PC-3 (cell line): ENCODE results near the gene HOOK1. TPM values are rescaled to one million over a fixed set of nuclear protein-coding genes. Genes with fewer than 3 reads are reported as not detected.

Source experiments
- ATAC-seq: fragments of 200-7000 bp; cut with Tn5 transposase; 2 replicates; pipeline ENCODE4 v1.9.1; 2020; ENCODE audit warnings: mild to moderate bottlenecking, moderate library complexity
- BruUV-seq: library from RNA; stranded (reverse); fragments of 400-500 nt; replicated peaks from 2 replicates; lab custom pipeline; 2021; lab: Mats Ljungman, UMichigan
- CTCF ChIA-PET: fragments of 300-600 bp; sonication (Branson Sonifier 250); formaldehyde crosslinking; loops from one replicate; lab custom pipeline; 2022; ENCODE audit warnings: antibody characterized with exemption; lab: Charles Lee
- POLR2A ChIA-PET: fragments of 300-600 bp; sonication (Branson Sonifier 250); formaldehyde crosslinking; loops from one replicate; lab custom pipeline; 2022; ENCODE audit warnings: antibody characterized with exemption; ENCODE audit not compliant: unreplicated experiment; lab: Charles Lee
- DNase-seq: peaks from one replicate; pipeline ENCODE4 v3.0.0-alpha.2; 2015
- H2AFZ ChIP-seq: fragments of 300-600 bp; sonication (generic); 2 replicates; pipeline ENCODE4 v1.6.0; 2016; ENCODE audit warnings: antibody characterized with exemption, low read length
- H3F3A ChIP-seq: fragments of 300-600 bp; sonication (generic); one replicate; pipeline ENCODE4 v1.6.0; 2017; ENCODE audit warnings: antibody characterized with exemption, low read length, control low read depth, mild to moderate bottlenecking; ENCODE audit not compliant: unreplicated experiment
- H3K27ac ChIP-seq: fragments of 300-600 bp; sonication (generic); 2 replicates; pipeline ENCODE4 v1.5.1; 2016; ENCODE audit warnings: mild to moderate bottlenecking, low read length
- H3K27me3 ChIP-seq: fragments of 300-600 bp; sonication (generic); 2 replicates; pipeline ENCODE4 v1.6.1; 2016; ENCODE audit warnings: low read length, mixed read lengths
- H3K36me3 ChIP-seq: fragments of 300-600 bp; sonication (generic); 2 replicates; pipeline ENCODE4 v1.6.1; 2016; ENCODE audit warnings: low read depth, mixed run types, low read length, mixed read lengths
- H3K4me1 ChIP-seq: fragments of 300-600 bp; sonication (generic); 2 replicates; pipeline ENCODE4 v1.5.1; 2016; ENCODE audit warnings: low read length; ENCODE audit not compliant: insufficient read depth
- H3K4me2 ChIP-seq: fragments of 300-600 bp; sonication (generic); 2 replicates; pipeline ENCODE4 v1.6.0; 2016; ENCODE audit warnings: low read length
- H3K4me3 ChIP-seq: fragments of 300-600 bp; sonication (generic); 2 replicates; pipeline ENCODE4 v1.5.1; 2016; ENCODE audit warnings: mild to moderate bottlenecking, low read length, mixed read lengths
- H3K79me2 ChIP-seq: fragments of 300-600 bp; sonication (generic); 2 replicates; pipeline ENCODE4 v1.6.1; 2017; ENCODE audit warnings: low read length, mixed read lengths
- H3K9ac ChIP-seq: fragments of 300-600 bp; sonication (generic); 2 replicates; pipeline ENCODE4 v1.6.0; 2016; ENCODE audit warnings: mild to moderate bottlenecking, low read length
- H3K9me2 ChIP-seq: fragments of 300-600 bp; sonication (generic); replicated peaks from 2 replicates; pipeline ENCODE4 v1.6.1; 2016; ENCODE audit warnings: mixed run types, low read length, mixed read lengths
- H3K9me3 ChIP-seq: fragments of 300-600 bp; sonication (generic); 2 replicates; pipeline ENCODE4 v1.6.1; 2016; ENCODE audit warnings: low read length, mixed read lengths
- H4K20me1 ChIP-seq: fragments of 300-600 bp; sonication (generic); 2 replicates; pipeline ENCODE4 v1.6.1; 2016; ENCODE audit warnings: low read length, mixed read lengths
- CTCF ChIP-seq: fragments of 300-600 bp; sonication (generic); conservative IDR thresholded peaks from 2 replicates; pipeline ENCODE4 v1.5.1; 2017; ENCODE audit warnings: antibody characterized with exemption, low read depth, mild to moderate bottlenecking, low read length
- EZH2 ChIP-seq: fragments of 300-600 bp; sonication (generic); IDR thresholded peaks from one replicate; pipeline ENCODE4 v1.6.1; 2017; ENCODE audit warnings: antibody characterized with exemption, mild to moderate bottlenecking, low read length; ENCODE audit not compliant: unreplicated experiment
- EZH2phosphoT487 ChIP-seq: fragments of 300-600 bp; sonication (generic); IDR thresholded peaks from 2 replicates; pipeline ENCODE4 v1.6.1; 2018; ENCODE audit warnings: mild to moderate bottlenecking, antibody characterized with exemption, low read length, borderline replicate concordance
- intact Hi-C: fragments of 100-400 bp; cut with micrococcal nuclease; formaldehyde crosslinking; loops from 2 replicates; pipeline ENCODE4 v1.9.0; 2023
- total RNA-seq: library from RNA; depleted of rRNA; stranded (reverse); fragments of >200 nt; gene quantifications from 2 replicates; pipeline ENCODE4 v1.2.3, GENCODE V29; 2014

The HOOK1 gene
- total RNA-seq, 1 experiment from 2014 or later: 5.0 TPM

- ChIA-PET POLR2A (no interaction called here), CTCF (no interaction called here)
- no peak overlapping the region for H3K4me3 ChIP-seq
- H3K27me3 ChIP-seq: no peaks in the 10 kb centered on the region
- intact Hi-C loops: no loop called here
- no peaks in the 10 kb centered on the region for H3K79me2 ChIP-seq
- H3K4me2 ChIP-seq: no peak overlapping the region
- H3K9me2 ChIP-seq: no peaks in the 10 kb centered on the region
- no peaks in the 10 kb centered on the region for H3F3A ChIP-seq
- no peak for DNase-seq
- H2AFZ ChIP-seq: no peak overlapping the region
- no peak overlapping the region for H3K9ac ChIP-seq
- no peaks in the 10 kb centered on the region for H3K36me3 ChIP-seq
- TF ChIP-seq EZH2 (no peak), CTCF (no peak), EZH2phosphoT487 (no peak)
- H3K27ac ChIP-seq: no peak overlapping the region
- H3K4me1 ChIP-seq: no peaks in the 10 kb centered on the region
- no peaks in the 10 kb centered on the region for H4K20me1 ChIP-seq
- no peaks in the 10 kb centered on the region for H3K9me3 ChIP-seq
- BruUV-seq: no TSS peak
- no peak for ATAC-seq
Observed at GRCh38 chr1:59768792-59769735, 45.7 kb upstream of the HOOK1 start.

- CTCF ChIA-PET: no interaction called here
- H4K20me1 ChIP-seq: no peaks in the 10 kb centered on the region
- H3K9me2 ChIP-seq: no peaks in the 10 kb centered on the region
- H3K27ac ChIP-seq: no peak overlapping the region
- DNase-seq (no peak), ATAC-seq (no peak)
- POLR2A ChIA-PET: no interaction called here
- H3K4me2 ChIP-seq: no peak overlapping the region
- H3K9ac ChIP-seq: no peak overlapping the region
- intact Hi-C loops: loop anchor here (10.0 kb wide), 1 partner anchor 175 kb away; no protein-coding TSS in a partner anchor
- H3K27me3 ChIP-seq: no peaks in the 10 kb centered on the region
- no peaks in the 10 kb centered on the region for H3K36me3 ChIP-seq
- H3F3A ChIP-seq: no peaks in the 10 kb centered on the region
- H3K4me1 ChIP-seq: no peaks in the 10 kb centered on the region
- no TSS peak for BruUV-seq
- H3K4me3 ChIP-seq: no peak overlapping the region
- no peak for TF ChIP-seq EZH2
- no peak for TF ChIP-seq CTCF
- no peak for TF ChIP-seq EZH2phosphoT487
- no peaks in the 10 kb centered on the region for H3K79me2 ChIP-seq
- no peak overlapping the region for H2AFZ ChIP-seq
- H3K9me3 ChIP-seq: no peaks in the 10 kb centered on the region
Observed at GRCh38 chr1:59769736-59770095, 45.0 kb upstream of the HOOK1 start.

- Histone ChIP-seq H2AFZ (no peak overlapping the region), H3K9me2 (no peaks in the 10 kb centered on the region), H3K4me2 (no peak overlapping the region), H4K20me1 (no peaks in the 10 kb centered on the region), H3K79me2 (no peaks in the 10 kb centered on the region), H3F3A (no peaks in the 10 kb centered on the region), H3K27ac (no peak overlapping the region), H3K27me3 (no peaks in the 10 kb centered on the region), H3K9ac (no peak overlapping the region), H3K36me3 (no peaks in the 10 kb centered on the region), H3K4me3 (no peak overlapping the region), H3K9me3 (no peaks in the 10 kb centered on the region), H3K4me1 (no peaks in the 10 kb centered on the region)
- ChIA-PET CTCF (no interaction called here), POLR2A (interaction anchor here (0.7 kb wide), 1 partner anchor 64 kb away, joined by 4 read pairs; no protein-coding TSS in a partner anchor)
- no TSS peak for BruUV-seq
- TF ChIP-seq EZH2 (no peak), EZH2phosphoT487 (no peak), CTCF (no peak)
- intact Hi-C loops: loop anchor here (10.0 kb wide), 1 partner anchor 173 kb away; no protein-coding TSS in a partner anchor
- DNase-seq (no peak), ATAC-seq (no peak)
Observed at GRCh38 chr1:59771361-59771760, 43.4 kb upstream of the HOOK1 start.
